ENCODE measurements around the gene FMN2. TPM values are rescaled to one million over a fixed set of nuclear protein-coding genes. Genes with fewer than 3 reads are reported as not detected.

FMN2 gene
- total RNA-seq, 1 donor = 35.0 TPM

DNA sequence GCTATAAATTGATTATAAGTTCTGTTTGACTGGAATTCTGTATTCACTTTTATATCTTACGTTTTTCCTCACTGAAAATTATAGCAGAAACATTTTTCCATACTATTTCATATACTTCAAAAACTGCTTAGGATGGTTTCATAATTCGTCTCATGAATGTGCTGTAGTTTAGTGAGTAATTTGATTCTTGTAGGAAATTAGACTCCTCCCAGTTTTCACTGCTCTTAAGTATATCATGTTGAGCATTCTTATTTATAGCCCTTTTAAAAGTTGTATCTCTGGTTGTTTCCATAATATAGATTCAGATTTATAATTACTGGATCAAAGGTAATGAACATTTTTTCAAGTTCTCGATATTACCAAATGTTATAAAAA lies 250.6 kb downstream of the FMN2 start:
- no peak for DNase-seq (ENCODE audit: low read depth)
- TF ChIP-seq, protein P1, sequence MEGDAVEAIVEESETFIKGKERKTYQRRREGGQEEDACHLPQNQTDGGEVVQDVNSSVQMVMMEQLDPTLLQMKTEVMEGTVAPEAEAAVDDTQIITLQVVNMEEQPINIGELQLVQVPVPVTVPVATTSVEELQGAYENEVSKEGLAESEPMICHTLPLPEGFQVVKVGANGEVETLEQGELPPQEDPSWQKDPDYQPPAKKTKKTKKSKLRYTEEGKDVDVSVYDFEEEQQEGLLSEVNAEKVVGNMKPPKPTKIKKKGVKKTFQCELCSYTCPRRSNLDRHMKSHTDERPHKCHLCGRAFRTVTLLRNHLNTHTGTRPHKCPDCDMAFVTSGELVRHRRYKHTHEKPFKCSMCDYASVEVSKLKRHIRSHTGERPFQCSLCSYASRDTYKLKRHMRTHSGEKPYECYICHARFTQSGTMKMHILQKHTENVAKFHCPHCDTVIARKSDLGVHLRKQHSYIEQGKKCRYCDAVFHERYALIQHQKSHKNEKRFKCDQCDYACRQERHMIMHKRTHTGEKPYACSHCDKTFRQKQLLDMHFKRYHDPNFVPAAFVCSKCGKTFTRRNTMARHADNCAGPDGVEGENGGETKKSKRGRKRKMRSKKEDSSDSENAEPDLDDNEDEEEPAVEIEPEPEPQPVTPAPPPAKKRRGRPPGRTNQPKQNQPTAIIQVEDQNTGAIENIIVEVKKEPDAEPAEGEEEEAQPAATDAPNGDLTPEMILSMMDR (IDR thresholded peaks at IDR 0.05; ENCODE audit: insufficient read depth, low read depth, low read length) = no peak
- no peak overlapping the region for H3K4me3 ChIP-seq (ENCODE audit: low read depth, low read length)

DNA sequence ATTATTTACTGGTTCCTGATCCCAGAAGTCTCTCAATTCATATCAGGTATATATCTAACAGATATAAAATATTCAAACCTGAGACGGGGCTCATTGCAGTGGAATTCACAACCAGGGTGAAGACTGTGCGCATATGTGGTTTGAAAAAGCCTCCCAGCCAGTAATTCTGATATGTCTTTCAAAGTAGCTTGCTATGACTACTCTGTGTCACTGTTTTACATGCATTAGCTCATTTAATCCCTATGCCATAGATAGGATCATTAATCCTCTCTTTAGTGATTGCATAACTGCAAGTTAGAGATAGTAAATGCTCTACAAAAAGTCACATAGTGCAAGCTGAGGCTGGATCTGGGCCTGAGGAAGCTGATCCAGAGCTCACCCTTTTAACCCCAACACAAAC lies 251.4 kb downstream of the FMN2 start:
- TF ChIP-seq, protein P1 (IDR thresholded peaks at IDR 0.05; ENCODE audit: insufficient read depth, low read depth, low read length) = no peak
- no peak overlapping the region for H3K4me3 ChIP-seq (ENCODE audit: low read depth, low read length)
- no peak for DNase-seq (ENCODE audit: low read depth)

DNA sequence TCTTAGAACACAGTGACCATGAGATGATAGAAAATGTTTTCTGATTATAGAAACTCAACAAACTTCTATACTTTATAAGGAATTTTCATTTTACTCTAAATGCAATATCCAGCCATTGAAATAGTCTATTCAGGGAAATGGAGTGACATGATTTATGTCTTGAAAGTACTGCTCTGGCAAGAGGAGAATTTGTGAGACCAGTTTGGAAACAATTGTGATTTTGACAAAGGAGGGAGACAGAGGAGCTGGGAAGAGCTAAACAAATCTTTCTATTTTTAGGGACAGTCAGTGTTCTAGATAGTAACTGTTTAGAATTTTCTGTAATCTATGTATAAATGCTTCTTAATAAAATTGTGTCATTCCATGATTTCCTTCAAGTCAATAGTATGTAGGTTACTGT lies 252.3 kb downstream of the FMN2 start:
- TF ChIP-seq, protein P1 (IDR thresholded peaks at IDR 0.05; ENCODE audit: insufficient read depth, low read depth, low read length) = no peak
- DNase-seq (ENCODE audit: low read depth) = no peak
- H3K4me3 ChIP-seq (ENCODE audit: low read depth, low read length) = no peak overlapping the region

DNA sequence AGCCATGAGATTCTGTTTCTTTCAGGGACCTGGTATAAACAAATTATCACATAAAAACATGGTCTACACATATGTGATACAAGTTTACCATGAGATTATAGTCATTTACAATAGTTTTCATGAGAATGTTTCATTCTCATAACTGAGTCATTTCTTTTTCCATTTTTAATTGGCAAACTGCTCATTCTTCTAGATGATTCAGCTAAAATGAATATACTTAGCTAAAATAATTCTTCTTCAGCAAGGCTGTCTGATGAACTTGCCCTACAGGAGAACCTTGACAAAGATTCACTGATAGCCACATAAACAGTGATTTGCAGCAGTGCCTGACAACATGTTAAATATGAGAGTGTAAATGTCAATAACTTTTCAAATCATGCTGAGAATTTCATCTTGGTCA lies 253.2 kb downstream of the FMN2 start:
- H3K4me3 ChIP-seq (ENCODE audit: low read depth, low read length) = no peak overlapping the region
- TF ChIP-seq, protein P1 (IDR thresholded peaks at IDR 0.05; ENCODE audit: insufficient read depth, low read depth, low read length) = no peak
- DNase-seq (ENCODE audit: low read depth) = no peak

DNA sequence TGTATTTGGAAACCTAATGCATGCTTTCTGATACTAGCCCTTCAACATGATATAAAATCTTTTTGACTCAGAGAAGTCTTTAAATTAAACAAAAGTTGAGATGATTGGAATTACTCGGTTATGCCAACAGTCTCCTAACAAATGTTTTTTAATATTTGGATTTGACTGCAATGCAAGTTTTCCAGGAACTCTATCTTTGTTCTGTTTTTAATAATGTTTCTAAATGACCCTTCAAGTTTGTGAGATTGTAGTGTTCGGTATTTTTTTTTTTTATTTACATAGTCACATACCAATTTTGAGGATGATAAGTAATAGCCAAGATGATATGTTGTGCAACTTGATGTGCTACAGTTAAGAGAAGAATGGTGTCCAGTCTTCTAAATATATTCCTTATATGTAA lies 258.0 kb downstream of the FMN2 start:
- no peak for DNase-seq (ENCODE audit: low read depth)
- TF ChIP-seq, protein P1 (IDR thresholded peaks at IDR 0.05; ENCODE audit: insufficient read depth, low read depth, low read length) = no peak
- no peak overlapping the region for H3K4me3 ChIP-seq (ENCODE audit: low read depth, low read length)

DNA sequence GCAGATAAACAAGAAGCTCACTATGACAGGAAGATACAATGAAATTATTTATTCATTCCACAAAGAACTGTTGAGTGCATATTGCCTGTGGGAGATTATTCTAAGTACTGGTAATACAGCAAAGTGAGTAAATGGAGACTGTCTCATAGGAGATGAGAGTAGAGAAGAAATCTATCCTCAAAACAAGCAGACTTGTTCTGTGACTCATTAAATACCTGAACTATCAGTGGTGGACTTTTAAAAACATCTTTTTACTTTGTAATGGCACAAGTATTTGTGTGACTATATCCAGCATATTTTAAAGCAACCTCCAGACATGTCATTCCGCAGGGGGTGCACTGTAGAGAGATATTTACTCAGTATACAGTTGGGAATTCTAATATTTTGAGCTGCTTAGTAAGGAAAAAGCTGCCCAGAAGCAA lies 259.2 kb downstream of the FMN2 start:
- TF ChIP-seq, protein P1 (IDR thresholded peaks at IDR 0.05; ENCODE audit: insufficient read depth, low read depth, low read length) = no peak
- peak; percentile 45 for DNase-seq (ENCODE audit: low read depth)
- H3K4me3 ChIP-seq (ENCODE audit: low read depth, low read length) = no peak overlapping the region

DNA sequence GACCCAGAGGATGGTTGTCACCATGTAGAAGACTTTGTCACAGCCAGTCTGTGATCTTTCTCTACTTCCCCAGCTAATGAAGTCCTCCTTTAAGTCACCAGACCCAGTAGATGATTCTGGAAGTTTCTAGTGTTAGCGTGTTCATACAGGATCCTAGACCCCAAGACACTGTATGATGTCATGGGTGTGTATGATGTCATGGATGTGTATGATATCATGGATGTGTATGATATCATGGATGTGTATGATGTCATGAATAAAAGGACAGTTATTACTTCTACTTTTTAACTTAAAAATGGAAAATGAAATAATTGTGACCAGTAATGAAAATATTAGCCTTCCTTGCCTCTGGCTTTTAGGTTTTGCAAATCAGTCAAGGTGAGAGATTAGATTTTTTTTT lies 260.0 kb downstream of the FMN2 start:
- no peak for DNase-seq (ENCODE audit: low read depth)
- no peak overlapping the region for H3K4me3 ChIP-seq (ENCODE audit: low read depth, low read length)
- TF ChIP-seq, protein P1 (IDR thresholded peaks at IDR 0.05; ENCODE audit: insufficient read depth, low read depth, low read length) = no peak

All from fibroblast of villous mesenchyme (primary cell).